ENCODE measurements around the gene MBOAT1.
"Not testable (repeated sequence)": the region's sequence is repeated elsewhere in the genome, so short reads cannot be mapped to it uniquely, and the experiment has no call there.

The MBOAT1 gene

DNA sequence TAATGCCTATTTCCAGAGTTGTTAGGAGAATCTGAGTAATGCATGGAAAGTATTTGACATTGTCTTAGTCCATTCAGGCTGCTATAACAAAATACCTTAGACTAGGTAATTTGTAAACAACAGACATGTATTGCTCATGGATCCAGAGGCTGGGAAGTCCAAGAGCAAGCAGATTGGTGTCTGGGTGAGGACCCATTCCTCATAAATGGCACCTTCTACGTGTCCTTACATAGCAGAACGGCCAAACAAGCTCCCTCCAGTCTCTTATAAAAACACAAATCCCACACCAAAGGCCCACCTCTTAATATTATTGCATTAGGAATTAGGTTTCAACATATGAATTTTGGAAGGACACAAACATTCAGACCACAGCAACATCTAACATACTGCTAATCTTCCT lies 30.2 kb downstream of the MBOAT1 start:
- TF ChIP-seq, protein P1, sequence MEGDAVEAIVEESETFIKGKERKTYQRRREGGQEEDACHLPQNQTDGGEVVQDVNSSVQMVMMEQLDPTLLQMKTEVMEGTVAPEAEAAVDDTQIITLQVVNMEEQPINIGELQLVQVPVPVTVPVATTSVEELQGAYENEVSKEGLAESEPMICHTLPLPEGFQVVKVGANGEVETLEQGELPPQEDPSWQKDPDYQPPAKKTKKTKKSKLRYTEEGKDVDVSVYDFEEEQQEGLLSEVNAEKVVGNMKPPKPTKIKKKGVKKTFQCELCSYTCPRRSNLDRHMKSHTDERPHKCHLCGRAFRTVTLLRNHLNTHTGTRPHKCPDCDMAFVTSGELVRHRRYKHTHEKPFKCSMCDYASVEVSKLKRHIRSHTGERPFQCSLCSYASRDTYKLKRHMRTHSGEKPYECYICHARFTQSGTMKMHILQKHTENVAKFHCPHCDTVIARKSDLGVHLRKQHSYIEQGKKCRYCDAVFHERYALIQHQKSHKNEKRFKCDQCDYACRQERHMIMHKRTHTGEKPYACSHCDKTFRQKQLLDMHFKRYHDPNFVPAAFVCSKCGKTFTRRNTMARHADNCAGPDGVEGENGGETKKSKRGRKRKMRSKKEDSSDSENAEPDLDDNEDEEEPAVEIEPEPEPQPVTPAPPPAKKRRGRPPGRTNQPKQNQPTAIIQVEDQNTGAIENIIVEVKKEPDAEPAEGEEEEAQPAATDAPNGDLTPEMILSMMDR (conservative IDR thresholded peaks at IDR 0.05; ENCODE audit: low read depth, low read length): no peak
- no peak for DNase-seq (ENCODE audit: low read depth)
- no peak overlapping the region for H3K4me3 ChIP-seq (ENCODE audit: low read depth, low read length)

DNA sequence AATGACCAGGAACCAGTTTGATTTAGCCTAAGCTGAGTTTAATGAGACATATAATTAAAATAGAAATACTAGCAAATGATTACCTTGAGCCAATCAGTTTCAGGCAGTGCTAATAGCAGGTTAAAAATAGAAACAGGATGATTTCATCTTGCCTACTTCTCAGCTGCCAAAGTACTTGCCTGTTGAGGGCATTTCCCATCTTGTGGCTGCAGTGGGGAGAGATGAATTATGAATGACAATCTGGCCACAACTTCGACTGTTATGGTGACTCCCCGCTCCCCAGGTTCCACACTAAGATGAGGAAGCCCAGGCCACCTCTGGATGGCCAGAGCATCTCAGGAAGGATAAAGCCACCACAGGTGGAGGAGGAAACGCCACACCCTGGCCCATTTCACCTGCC lies 31.3 kb downstream of the MBOAT1 start:
- DNase-seq (ENCODE audit: low read depth): no peak
- TF ChIP-seq, protein P1 (conservative IDR thresholded peaks at IDR 0.05; ENCODE audit: low read depth, low read length): no peak

DNA sequence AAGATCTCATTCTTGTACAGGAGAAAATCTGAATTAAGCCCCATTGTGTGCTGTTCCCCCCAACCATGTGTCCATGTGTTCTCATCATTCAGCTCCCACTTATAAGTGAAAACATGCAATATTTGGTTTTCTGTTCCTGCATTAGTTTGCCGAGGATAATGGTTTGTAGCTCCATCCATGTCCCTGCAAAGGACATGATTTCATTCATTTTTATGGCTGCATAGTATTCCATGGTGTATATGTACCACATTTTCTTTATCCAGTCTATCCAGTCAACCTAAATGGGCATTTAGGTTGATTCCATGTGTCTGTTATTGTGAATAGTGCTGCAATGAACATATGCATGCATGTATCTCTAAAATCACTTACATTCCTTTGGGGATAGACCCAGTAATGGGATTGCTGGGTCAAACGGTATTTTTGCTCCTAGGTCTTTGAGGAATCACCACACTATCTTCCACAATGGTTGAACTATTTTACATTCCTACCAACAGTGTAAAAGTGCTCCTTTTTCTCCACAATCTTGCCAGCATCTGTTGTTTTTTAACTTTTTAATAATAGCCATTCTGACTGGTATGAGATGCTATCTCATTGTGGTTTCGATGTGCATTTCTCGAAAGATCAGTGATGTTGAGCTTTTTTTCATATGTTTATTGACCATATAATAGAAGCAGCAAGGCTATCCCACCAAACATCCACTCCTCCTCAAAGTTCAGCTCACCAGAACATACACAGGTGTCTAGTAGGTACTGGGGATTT lies 32.8 kb downstream of the MBOAT1 start:
- H3K4me3 ChIP-seq (ENCODE audit: low read depth, low read length); DNase-seq (ENCODE audit: low read depth): not testable (repeated sequence)

More for the DNA sequence above, 31.3 kb downstream of the MBOAT1 start:
- no peak overlapping the region for H3K4me3 ChIP-seq (ENCODE audit: low read depth, low read length)

DNA sequence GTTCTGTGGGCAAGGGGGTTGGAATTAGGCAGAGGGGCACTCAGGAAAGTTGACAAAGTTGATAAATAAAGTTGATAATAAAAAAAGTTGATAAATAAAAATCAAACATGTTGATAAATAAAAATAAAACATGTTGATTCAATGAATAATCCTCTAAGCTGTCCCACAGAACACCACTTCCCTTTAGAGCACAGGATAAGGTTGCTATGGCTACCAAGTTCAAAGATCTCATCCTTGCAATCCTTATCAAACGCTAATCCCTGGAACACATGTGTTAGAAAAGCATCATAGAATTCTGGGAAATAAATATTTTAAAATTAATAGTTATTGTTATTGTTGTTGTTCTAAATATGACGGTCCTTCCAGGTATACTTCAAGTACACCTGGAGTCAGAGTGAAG lies 33.9 kb downstream of the MBOAT1 start:
- TF ChIP-seq, protein P1 (conservative IDR thresholded peaks at IDR 0.05; ENCODE audit: low read depth, low read length): no peak
- DNase-seq (ENCODE audit: low read depth): no peak

DNA sequence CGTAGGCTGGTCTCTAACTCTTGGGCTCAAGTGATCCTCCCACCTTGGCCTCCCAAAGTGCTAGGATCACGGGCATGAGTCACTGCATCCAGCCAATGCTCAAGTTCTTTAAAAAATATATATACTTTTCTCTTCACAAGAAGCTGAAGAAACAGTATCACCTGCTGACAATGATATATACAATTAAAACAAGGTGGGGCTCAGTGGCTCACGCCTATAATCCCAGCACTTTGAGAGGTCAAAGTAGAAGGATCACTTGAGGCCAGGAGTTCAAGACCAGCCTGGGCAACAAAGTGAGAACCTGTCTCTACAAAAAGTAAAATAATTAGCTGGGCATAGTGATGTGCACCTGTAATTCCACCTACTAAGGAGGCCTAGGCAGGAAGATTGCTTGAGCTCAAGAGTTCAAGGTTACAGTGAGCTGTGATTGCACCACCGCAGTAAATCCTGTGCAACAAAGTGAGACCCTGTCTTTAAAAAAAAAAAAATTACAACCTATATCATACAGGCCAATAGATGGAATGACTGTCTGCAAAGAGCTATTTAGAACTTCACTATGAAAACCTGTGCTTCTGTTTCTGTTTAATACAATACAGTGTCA lies 36.4 kb downstream of the MBOAT1 start:
- no peak for DNase-seq (ENCODE audit: low read depth)
- TF ChIP-seq, protein P1 (conservative IDR thresholded peaks at IDR 0.05; ENCODE audit: low read depth, low read length): no peak
- H3K4me3 ChIP-seq (ENCODE audit: low read depth, low read length): no peak overlapping the region

More for the DNA sequence above, 33.9 kb downstream of the MBOAT1 start:
- no peak overlapping the region for H3K4me3 ChIP-seq (ENCODE audit: low read depth, low read length)

DNA sequence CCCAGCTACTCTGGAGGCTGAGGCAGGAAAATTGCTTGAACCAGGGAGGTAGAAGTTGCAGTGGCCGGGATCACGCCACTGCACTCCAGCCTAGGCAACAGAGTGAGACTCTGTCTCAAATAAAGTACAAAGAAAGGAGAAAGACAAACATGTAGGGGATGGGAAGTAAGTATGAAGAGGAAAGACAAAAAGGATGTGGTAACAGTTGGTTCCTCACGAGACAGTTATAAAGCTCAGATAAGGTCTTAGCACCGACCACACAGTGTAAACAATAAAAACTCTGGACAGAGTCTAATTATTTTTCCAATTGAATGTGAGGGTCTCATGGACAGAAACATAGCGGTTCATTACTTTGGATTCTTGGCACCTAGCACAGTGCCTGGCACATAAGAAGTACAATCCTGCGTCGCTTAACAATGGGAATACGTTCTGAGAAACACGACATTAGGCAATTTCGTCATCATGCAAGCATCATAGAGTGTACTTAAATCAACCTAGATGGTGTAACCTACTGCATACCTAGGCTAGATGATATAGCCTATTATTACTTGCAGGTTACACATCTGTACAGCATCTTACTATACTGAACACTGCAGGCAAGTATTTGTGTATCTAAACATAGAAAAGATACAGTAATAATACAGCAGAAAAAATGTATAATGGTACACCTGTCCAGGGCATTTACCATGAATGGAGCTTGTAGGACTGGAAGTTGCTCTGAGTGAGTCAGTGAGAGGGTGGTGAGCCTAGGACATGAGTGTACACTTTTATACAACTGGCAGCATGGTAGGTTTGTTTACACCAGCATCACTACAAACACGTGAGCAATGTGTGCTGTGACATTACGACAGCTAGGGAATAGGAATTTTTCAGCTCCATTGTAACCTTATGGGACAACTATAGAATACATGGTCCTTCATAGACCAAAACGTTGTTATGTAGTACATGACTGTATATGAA lies 38.2 kb downstream of the MBOAT1 start:
- TF ChIP-seq, protein P1 (conservative IDR thresholded peaks at IDR 0.05; ENCODE audit: low read depth, low read length): no peak
- H3K4me3 ChIP-seq (ENCODE audit: low read depth, low read length): no peak overlapping the region
- DNase-seq (ENCODE audit: low read depth): no peak

DNA sequence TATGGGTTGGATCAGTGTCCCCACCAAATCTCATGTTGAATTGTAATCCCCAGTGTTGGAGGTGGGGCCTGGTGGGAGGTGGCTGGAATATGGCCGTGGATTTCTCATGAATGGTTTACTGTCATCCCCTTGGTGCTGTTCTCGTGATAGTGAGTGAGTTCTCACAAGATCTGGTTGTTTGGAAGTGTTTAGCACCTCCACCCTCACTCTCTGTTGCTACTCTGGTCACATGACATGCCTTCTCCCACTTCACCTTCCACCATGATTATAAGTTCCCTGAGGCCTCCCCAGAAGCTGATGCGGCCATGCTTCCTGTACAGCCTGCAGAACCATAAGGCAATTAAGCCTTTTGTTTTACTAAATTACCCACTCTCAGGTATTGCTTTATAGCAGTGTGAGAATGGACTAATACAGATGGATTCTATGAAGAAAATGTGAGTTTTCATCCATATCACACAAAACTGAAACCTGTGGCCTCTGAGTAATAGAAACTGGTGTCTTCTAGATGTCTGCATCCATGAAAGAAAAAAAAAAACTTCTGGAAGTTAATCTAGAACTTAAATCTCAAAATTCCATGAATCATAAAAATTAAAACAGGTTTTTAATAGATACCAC lies 39.3 kb downstream of the MBOAT1 start:
- TF ChIP-seq, protein P1 (conservative IDR thresholded peaks at IDR 0.05; ENCODE audit: low read depth, low read length): no peak
- no peak overlapping the region for H3K4me3 ChIP-seq (ENCODE audit: low read depth, low read length)
- DNase-seq (ENCODE audit: low read depth): no peak
